Retina (tissue), 1 donor: Measurements from ENCODE around the gene ZFAND2A.
"Not testable (repeated sequence)": the region's sequence is repeated elsewhere in the genome, so short reads cannot be mapped to it uniquely, and the experiment has no call there.

ENCODE experiments used
- DNase-seq: peaks from one replicate; pipeline ENCODE4 v3.0.0-alpha.2; 2016

The ZFAND2A gene

DNA sequence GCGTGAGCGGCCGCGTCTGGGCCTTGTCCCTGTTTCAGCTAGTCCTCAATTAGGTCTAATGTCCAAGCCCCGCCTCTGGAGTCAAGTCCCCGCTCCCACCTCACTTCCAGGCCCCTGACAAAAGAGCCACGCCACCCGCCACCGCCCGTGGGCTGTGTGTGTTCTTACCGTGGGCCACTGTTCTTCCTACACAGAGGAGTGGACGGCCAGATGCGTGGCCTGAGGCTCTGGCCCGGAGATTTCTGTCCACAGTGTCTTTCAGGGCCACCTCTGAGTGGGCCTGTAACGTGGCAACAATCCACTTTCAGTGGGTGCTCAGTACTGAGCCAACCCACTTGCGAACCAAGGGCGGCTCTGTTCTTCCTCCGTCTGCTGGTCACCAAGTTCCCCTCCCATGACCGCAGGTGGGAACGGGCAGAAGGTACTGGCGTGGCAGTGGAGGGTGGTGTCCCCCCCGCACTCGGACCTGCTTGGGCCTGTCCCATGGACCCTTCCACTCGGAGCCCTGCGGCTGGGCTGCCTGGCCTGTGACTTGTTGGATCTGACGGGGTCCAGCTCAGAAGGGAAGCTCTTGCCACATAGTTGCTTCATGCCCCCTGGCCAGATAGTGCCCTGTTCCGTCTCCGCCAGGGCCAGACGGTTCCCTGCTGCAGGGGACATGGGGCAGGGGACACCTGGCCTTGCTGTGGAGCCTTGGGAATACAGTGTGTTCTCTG lies 15.0 kb upstream of the ZFAND2A start:
- DNase-seq = no peak

DNA sequence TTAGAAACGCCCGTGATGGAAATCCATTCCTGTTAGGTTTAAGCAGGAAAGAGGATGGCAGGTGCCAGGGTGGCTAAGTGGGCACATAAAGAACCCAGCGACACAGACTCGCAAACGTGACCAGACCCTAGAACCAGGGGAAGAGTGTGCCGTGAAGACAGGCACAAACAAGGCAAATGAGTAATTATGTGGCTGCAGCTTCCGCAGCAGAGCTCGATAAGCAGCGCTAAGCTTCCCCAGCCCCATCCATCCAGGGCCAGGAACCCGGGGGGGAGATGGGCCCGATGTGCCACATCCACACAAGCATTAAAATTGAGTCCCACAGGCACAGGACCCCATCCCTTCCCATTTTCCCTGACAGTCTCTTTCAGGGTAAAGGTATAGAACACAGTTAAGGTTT lies 14.0 kb upstream of the ZFAND2A start:
- no peak for DNase-seq

DNA sequence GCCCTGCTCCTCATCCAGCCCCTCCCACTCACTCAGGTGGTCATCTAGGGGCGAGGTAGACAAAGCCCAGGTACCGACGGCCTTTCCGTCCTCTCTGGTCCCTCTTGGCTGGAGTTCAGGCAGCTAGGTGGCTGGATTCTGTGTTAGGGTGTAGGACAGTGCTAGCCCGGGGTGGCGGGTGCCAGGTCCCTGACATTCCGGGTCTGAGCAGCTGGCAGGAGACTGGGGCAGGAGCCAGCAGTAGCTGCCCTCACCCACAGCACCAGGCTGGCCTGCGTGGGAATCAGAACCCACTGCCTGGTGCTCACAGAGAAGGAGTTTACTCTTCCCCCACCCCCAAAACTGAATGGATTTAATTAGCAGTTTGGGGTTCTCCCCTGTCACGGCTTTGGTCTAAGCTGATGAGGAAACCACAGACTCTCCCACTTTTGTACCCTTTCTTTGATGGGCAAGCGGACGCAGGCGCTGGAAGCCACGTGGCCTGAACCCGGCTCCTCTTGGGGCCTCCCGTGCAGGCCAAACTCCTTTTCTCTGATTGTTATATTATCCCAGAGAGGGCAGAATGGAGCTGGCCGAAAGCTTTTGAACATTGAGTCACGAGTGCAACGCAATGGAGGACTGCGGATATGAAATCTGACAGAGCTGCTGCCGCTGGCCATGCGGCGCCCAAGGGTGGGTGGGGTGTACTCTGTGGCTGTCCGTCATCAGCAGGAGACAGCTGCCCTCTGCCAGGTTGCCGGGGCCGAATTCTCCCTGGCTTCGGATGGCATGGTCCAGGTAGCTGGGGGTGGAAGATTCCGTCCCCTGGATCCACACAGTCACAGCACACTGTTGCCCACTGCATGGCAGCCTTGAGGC lies 12.9 kb upstream of the ZFAND2A start:
- DNase-seq = no peak

DNA sequence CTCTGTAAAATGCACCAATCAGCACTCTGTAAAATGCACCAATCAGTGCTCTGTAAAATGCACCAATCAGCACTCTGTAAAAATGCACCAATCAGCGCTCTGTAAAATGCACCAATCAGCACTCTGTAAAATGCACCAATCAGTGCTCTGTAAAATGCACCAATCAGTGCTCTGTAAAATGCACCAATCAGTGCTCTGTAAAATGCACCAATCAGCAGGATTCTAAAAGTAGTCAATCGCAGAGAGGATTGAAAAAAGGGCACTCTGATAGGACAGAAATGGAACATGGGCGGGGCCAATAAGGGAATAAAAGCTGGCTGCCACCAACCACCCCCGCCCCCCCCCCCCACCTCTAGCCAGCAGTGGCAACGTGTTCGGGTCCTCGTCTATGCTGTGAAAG lies 11.5 kb upstream of the ZFAND2A start:
- DNase-seq = not testable (repeated sequence)

DNA sequence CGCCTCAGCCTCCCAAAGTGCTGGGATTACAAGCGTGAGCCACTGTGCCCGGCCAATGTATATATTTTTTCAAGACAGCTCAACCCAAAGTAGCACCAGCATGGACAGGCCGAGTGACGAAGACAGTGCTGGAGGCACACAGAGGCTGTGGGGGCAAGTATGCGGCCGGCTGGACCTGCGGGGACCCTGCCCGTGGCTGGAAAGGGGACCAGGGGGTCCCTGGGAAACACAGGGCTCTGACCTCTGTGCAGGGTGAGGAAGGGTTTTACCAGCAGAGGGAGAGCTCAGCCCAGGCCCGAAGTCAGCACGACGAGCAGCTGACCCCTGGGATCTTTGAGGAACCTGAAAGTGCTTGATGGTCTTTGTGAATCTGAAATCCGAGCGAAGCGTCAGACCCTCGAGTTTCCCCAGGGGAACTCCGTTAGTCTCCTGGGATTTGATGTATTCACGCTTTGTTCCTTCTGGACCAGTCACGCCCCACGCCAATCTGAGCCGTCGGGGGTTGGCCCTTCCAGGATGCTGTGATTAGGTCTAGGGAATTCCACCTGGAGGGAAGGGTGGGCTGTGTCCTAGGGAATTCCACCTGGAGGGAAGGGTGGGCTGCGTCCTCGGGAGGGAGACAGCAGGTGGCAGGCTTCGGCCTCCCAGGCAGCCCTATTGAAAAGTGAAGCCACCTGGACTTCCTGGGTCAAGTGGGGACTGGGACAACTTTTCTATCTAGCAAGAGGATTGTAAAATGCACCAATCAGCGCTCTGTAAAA lies 10.9 kb upstream of the ZFAND2A start:
- no peak for DNase-seq

DNA sequence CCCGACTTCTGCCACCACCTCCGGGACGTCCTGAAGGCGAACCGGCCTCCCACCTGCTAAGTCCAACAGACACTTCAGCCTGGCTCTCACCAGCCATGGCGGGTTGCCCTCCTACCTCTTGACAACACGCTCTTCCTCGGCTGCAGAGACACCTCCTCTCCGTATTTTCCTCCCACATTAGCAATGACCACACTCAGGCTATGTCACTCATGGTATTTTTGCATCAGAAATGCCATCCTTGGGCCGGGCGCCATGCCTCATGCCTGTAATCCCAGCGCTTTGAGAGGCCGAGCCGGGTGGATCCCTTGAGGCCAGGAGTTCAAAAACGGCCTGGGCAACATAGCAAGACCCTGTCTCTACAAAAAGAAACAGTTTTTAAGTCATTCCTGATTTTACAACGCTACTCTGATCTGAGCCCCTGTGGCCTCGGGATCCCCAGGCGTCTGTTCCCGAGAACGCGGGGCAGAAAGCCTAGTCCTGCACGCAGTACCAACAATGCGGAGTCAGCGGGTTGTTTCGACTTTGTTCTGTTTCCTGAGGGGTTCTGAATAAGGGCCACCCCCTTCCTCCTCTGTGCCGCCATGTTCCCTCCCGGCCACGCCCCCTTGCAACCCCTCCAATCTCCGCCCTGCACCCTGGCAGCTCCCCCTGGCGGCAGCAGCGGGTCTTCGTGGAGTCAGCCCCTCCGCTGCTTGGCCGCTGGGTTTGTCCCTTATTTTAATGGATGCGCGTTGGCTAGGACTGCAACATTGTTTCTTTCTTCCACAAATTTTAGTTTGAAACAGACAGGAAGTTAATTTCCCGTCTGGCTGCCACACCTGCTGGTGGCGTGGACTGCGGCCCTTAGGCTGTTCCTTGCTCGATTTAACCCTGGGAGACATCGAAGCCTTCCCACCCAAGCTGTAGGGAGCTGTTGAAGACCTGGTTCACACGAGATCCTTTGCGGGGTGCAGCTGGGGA lies 9.7 kb upstream of the ZFAND2A start:
- peak; percentile 64 for DNase-seq

DNA sequence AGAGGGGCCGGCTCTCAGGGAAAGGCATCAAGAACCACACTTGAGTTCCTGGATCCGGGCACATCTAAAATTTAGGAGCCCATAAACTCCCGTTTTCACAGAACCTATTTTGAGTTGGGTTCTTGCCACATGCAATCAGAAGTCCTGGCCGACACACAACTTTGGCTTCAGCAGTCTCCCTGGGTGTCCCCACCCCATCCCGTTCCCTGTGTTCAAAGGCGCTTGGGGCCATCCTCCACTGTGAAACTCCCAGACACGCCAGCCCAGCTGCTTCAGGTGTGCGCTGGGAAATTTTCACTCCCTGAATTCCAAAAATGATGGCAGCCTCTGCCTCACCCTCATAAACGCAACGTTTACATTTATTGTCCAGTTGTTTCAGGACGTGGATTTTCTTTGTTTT lies 8.4 kb upstream of the ZFAND2A start:
- DNase-seq = no peak

DNA sequence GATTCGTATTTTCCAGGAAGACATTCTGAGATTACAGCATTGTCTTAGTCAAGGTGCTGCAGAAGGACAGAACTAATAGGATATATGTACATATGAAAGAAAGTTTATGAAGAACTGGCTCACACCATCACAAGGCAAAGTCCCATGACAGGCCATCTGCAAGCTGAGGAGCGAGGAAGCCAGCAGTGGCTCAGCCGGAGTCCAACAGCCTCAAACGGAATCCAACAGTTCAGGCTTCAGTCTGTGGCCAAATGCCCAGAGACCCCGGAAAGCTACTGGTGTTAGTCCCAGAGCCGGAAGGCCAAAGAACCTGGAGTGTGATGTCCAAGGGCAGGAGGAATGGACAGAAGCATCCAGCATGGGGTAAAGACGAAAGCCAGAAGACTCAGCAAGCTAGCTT lies 4.4 kb upstream of the ZFAND2A start:
- no peak for DNase-seq

DNA sequence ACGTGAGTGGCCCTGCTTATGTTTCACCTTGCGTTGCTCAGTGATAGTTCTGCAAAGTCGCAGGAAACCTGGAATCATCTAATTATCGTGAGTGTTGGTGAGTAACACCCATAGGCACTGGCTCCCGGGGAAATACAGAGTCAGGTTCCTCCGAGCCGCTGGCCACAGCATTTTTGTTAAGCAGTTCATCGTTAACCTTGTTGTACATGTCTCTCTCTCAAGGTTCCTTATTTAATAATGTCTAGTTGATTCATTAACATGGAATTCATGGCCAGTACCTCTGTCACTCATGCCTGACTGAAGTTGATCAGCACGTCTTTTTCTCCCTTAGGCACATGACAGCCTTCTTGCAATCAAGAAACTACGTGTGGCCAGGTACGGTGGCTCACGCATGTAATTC lies 3.1 kb upstream of the ZFAND2A start:
- no peak for DNase-seq

DNA sequence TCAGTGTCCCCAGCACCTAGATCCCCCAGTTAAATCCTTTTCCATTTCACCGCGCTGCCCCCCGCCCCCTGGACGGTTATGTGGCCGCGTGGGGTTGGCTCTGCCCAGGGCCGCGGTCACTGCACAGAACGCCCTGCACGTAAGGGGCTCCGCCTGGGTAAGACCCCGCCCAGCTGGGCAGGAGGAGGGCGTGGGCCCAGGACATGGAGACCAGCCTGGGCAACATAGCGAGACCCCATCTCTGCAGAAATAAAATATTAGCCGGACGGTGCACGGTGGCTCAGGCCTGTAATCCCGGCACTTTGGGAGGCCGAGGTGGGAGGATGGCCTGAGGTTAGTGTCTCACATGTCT lies 650 bp upstream of the ZFAND2A start:
- DNase-seq = no peak

DNA sequence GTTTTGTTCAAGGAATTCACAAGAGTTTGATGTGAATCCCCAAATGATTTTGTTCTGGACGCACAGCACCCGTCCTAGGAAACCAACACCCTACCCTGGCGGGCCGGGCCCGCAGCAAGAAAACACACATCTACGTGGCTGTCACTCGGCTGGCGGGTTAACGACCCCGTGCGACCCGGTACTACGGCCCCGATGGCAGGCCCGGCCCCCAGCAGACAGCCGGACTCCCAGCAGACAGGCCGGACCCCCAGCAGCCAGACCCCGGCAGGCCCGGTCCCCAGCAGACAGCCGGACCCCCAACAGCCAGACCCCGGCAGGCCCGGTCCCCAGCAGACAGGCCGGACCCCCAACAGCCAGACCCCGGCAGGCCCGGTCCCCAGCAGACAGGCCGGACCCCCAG lies 765 bp downstream of the ZFAND2A start:
- DNase-seq = not testable (repeated sequence)

DNA sequence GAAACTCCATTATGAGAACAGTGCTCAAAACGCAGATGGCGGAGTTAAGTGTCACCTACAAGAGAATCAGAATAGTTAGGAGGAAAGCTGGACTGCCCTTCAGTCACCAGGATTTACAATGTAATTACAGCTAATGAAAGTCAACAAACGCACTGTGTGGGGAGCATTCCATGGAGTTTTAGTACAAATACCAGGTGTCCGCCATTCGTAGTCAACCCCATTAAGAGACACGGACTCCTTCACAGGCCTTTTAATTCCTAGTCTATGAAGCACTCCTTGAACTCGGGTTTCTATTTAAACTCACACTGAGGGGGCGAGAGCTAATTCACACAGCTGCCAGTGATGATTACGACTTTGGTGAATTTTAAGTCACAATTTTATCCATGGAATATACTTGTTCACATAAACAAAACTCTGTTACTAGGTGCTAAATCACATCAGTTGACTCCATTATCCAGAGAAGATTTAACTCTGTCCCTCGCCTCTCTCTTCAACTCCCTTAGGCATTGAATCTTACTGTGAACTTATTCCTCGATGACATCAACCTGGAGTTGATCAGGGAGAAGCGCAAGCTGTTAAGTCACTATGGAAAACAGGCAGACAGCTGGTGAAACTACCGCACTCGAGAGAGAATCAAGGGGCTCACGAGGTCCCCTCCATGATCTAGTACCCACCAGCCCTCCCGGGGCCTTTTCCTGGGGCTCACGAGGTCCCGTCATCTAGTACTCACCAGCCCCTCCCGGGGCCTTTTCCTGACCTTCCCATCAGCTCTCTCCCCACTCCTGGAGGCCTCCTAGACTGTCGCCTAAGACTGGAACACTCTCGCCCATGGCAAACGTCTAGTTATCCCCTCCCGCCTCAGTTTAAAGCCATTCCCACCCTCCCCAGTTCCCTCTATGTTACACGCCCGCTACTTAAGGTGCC lies 1.5 kb downstream of the ZFAND2A start:
- no peak for DNase-seq

DNA sequence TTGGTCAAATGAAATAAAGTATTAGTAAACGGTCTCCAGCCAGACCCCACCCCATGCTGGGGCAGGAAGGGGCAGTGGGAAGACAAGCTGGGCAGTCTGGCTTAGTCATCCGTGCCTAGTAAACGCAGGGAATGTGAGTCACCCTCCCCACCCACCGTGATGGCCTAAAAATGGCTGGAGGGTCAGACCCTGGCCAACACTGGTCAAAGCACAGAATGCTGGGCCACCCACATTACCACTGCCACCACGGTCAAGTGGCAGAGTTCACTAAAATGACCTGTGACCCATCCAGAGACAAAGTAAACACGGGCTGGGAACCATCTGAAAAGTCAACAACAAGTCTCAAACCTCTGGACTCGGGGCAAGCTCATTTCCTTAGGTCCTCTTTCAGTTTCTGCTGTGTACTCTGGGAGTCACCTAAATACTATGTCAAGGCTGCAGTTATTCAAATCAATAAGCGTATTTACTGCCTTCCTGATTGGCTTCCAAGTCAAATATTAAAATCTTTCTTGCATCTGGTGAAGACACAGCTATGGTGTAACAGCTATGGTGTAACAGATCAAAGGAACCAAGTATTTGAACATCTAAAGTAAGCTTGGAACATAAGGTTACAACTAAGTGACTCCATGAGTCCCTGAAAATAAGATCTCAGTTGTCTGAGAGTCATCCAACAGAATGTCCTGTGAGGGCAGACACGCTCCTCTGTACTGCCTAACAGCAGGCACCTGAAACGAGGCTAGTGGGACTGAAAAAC lies 3.0 kb downstream of the ZFAND2A start:
- DNase-seq = no peak

DNA sequence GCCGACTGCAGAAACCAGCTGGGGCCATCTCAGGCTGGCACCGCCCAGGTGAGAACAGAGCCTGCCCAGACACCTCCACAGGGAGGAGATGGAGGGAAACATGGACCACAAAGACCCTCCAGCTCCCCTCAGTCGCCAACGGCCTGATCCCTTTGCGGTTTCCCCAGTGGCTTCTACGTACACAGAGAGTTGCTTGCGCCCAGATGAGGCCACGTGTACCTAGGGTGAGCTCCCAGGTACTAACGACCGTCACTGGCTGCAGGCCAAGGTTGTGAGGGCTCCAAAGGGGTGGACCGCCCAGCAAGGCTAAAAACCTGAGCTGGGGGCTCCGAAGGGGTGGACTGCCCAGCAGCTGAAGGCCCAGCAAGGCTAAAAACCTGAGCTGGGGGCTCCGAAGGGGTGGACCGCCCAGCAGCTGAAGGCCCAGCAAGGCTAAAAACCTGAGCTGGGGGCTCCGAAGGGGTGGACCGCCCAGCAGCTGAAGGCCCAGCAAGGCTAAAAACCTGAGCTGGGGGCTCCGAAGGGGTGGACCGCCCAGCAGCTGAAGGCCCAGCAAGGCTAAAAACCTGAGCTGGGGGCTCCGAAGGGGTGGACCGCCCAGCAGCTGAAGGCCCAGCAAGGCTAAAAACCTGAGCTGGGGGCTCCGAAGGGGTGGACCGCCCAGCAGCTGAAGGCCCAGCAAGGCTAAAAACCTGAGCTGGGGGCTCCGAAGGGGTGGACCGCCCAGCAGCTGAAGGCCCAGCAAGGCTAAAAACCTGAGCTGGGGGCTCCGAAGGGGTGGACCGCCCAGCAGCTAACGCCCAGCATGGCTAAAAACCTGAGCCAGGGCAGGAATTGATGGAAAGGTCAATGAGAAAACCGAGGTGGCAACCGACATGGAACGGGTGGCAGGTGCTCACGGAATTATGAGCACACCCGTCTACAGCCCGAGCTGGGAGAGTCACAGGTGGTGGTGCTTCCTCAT lies 3.9 kb downstream of the ZFAND2A start:
- DNase-seq = not testable (repeated sequence)

DNA sequence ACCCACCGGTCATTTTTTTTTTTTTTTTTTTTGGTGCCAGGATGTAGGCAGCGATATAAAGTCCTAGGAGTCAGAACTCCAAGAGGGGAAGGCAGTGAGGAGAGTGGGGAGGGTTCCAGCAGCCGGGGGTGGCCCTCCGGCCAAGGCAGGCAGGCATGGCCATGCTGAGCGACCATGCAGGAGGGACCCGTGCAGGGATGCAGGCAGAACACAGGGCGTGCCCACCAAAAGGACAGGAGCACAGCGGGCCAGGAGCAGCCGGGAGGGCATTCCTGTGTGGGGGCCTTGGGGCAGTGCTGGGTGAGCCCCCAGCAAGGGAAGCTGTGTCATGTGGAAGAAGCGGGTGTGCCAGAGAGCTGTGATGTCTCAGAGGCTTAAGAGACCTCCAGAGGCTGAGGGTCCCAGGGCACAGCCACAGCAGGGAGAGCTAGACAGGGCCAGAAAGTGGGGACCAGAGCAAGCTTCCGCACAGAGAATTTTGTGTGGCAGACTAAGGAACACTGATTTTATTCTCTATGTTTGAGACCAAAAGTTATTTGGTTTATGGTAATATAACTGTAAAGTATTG lies 5.7 kb downstream of the ZFAND2A start:
- no peak for DNase-seq

DNA sequence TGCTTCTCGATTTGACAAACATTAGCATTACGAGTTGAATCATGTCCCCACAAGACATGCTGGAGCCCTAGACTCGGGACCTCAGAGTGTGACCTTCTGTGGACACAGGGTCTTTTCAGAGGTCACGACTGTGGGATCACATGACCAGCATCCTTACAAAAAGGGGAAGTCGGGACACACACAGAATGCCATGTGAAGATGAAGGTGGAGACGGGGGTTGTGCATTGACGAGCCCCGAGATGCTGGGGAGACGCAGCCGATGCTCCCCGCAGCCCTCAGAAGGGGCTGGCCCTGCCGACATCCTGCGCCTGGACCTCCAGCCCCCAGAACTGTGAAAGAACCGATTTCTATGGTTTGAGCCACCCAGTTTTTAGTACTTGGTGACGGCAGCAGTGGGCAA lies 7.5 kb downstream of the ZFAND2A start:
- DNase-seq = no peak

DNA sequence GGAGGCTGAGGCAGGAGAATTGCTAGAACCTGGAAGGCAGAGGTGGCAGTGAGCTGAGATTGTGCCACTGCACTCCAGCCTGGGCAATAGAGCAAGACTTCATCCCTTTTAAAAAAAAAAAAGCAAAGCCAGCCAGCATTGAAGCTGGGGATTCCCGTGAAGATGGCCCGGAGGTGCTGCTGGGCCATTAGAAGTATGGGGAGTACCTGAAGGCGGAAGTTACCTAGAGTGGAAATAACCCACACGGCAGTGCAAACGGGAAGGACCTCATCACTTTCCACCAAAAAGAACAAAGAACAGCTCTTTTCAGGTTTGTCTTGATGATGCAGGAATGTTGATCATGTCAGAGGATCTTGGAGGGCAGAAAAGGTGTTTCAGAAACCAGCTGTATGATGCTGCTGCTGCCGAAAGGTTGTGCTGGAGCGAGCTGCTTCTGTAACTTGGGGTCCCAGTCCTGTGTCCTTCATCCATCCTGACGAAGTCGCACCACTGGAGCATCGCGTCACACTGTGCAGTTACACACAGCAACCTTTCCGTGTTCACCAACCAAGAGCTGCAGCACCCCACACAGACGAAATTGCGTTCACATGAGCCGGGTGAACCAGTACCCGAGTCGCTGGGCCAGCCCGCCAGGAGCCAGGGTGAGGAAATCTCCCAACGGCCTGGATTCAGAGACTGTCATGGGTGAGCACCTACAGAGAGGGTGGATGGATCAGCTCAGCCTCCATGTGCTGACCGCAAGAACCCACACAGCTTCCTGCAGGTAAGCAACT lies 8.2 kb downstream of the ZFAND2A start:
- no peak for DNase-seq

DNA sequence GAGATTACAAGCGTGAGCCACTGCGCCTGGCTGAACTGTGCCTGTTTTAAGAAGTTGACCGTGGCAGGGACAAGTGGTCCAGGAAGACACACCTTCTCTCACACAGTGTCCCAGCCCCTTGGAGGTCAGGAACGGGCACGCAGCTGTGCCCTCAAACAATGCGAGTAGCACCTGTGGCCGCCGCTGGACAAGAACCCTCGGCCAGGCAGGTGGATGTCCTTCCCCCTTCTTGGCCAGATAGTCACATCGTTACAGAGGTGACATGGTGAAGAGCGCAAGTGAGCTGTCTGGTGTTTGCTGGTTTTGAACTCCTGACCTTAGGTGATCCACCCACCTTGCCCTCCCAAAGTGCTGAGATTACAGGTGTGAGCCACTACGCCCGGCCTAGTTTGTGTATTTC lies 8.8 kb downstream of the ZFAND2A start:
- DNase-seq = no peak
